Suprapubic skin (tissue), 4 donors: ENCODE results near the gene CDH26. TPM values are rescaled to one million over a fixed set of nuclear protein-coding genes. Genes with fewer than 3 reads are reported as not detected.

ENCODE experiments used
- DNase-seq, 2 donors: peaks; one replicate each; pipeline ENCODE4 v3.0.0-alpha.2; 2019; ENCODE audit warnings: low spot score in 2 of 2
- H3K27ac ChIP-seq: fragments of 200-600 bp; sonication (generic); one replicate; pipeline ENCODE4 v1.5.1; 2019
- H3K27me3 ChIP-seq: fragments of 200-600 bp; sonication (generic); one replicate; pipeline ENCODE4 v1.5.1; 2019
- H3K36me3 ChIP-seq: fragments of 200-600 bp; sonication (generic); one replicate; pipeline ENCODE4 v1.5.1; 2019
- H3K4me1 ChIP-seq: fragments of 200-600 bp; sonication (generic); one replicate; pipeline ENCODE4 v1.5.1; 2019
- H3K4me3 ChIP-seq: fragments of 200-600 bp; sonication (generic); one replicate; pipeline ENCODE4 v1.5.1; 2019; ENCODE audit warnings: mild to moderate bottlenecking
- H3K9me3 ChIP-seq: fragments of 200-600 bp; sonication (generic); one replicate; pipeline ENCODE4 v1.5.1; 2019
- CTCF ChIP-seq, 2 donors: fragments of 200-600 bp in 1 of 2; fragments of 450-650 bp in 1 of 2; sonication (generic) in 1 of 2; IDR thresholded peaks; one replicate each; pipeline ENCODE4 v1.5.1; 2016 to 2019; ENCODE audit warnings: antibody characterized with exemption in 2 of 2, mild to moderate bottlenecking in 1 of 2, moderate library complexity in 1 of 2
- EP300 ChIP-seq: sonication (generic); formaldehyde crosslinking; IDR thresholded peaks from one replicate; pipeline ENCODE4 v1.6.1; 2017; ENCODE audit warnings: antibody characterized with exemption
- POLR2A ChIP-seq, 2 donors: fragments of 450-650 bp; IDR thresholded peaks; one replicate each; pipeline ENCODE4 v1.6.1; 2017; ENCODE audit warnings: antibody characterized with exemption in 2 of 2, mild to moderate bottlenecking in 2 of 2, moderate library complexity in 2 of 2
- POLR2AphosphoS5 ChIP-seq, 3 donors: sonication (generic); formaldehyde crosslinking; IDR thresholded peaks; one replicate each; pipeline ENCODE4 v1.6.1; 2017; ENCODE audit warnings: antibody characterized with exemption in 3 of 3
- WGBS: methylation state at CpG from one replicate; pipeline ENCODE4 v1.1.5; 2018; 5-methylcytosine and 5-hydroxymethylcytosine counted together
- total RNA-seq, 4 donors: library from RNA; depleted of rRNA; stranded (reverse); fragments of >200 nt; gene quantifications; one replicate each; pipeline ENCODE4 v1.1.0, GENCODE V29; 2016

The CDH26 gene
- total RNA-seq, 4 donors from 2014 or later, result 1.4 to 2.2 (median 2.0) TPM

DNA sequence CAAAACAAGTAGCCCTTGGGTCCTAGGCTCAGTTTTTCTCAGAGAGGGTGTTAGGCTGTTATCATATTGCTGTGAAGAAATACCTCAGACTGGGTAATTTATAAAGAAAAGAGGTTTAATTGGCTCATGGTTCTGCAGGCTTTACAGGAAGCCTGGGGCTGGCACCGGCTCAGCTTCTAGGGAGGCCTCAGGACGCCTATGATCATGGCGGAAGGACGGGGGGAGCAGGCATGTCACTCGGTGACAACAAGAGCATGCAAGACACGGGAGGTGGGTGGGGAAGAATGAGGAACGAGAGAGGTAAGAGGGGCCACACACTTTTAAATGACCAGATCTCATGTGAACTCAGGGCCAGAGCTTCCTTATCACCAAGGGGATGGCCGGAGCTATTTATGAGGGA lies 26.9 kb downstream of the CDH26 start:
- Histone ChIP-seq H3K27me3 (no peaks in the 10 kb centered on the region), H3K9me3 (no peaks in the 10 kb centered on the region), H3K4me1 (no peaks in the 10 kb centered on the region), H3K36me3 (no peaks in the 10 kb centered on the region), H3K27ac (no peak overlapping the region), H3K4me3 (no peak overlapping the region)
- TF ChIP-seq POLR2A (IDR thresholded peaks at IDR 0.05) (no peak), CTCF (IDR thresholded peaks at IDR 0.05) (no peak), POLR2AphosphoS5 (IDR thresholded peaks at IDR 0.05) (no peak), EP300 (no peak)
- DNase-seq, result no peak
- WGBS, result 90% methylated on average over 8 of the region's 8 CpGs

- Histone ChIP-seq H3K9me3 (no peaks in the 10 kb centered on the region), H3K4me1 (no peaks in the 10 kb centered on the region), H3K36me3 (no peaks in the 10 kb centered on the region), H3K4me3 (no peak overlapping the region), H3K27ac (no peak overlapping the region), H3K27me3 (no peaks in the 10 kb centered on the region)
- DNase-seq, result no peak
- TF ChIP-seq EP300, result no peak
- TF ChIP-seq POLR2A (IDR thresholded peaks at IDR 0.05), result no peak
- no peak for TF ChIP-seq POLR2AphosphoS5 (IDR thresholded peaks at IDR 0.05)
- no peak for TF ChIP-seq CTCF (IDR thresholded peaks at IDR 0.05)
- WGBS, result 95% methylated on average over 3 of the region's 3 CpGs
Measured at GRCh38 chr20:59985864-59986263, 27.6 kb downstream of the CDH26 start.

DNA sequence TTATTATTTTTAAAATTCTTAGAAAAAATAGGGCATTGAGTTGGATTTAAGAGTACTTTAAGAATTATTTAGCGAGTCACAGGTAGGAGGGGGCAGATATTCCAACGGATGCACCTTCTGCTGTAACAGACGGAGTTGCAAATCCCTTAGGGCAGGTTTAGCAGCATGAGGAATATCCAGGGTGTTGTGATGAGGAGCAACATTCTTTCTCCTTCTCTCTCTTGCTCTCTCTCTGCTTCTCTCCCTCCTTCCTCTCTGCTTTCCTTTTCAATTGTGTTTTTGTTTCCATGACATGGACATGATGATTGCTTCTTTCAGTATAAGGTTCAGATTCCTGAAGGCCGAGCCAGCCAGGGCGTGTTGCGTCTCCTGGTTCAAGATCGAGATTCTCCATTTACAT lies 28.9 kb downstream of the CDH26 start:
- Histone ChIP-seq H3K9me3 (no peaks in the 10 kb centered on the region), H3K27me3 (no peaks in the 10 kb centered on the region), H3K4me3 (no peak overlapping the region), H3K4me1 (no peaks in the 10 kb centered on the region), H3K36me3 (no peaks in the 10 kb centered on the region), H3K27ac (no peak overlapping the region)
- no peak for DNase-seq
- 84% methylated on average over 7 of the region's 7 CpGs for WGBS
- TF ChIP-seq POLR2AphosphoS5 (IDR thresholded peaks at IDR 0.05), result no peak
- no peak for TF ChIP-seq POLR2A (IDR thresholded peaks at IDR 0.05)
- TF ChIP-seq EP300, result no peak
- TF ChIP-seq CTCF (IDR thresholded peaks at IDR 0.05), result no peak

DNA sequence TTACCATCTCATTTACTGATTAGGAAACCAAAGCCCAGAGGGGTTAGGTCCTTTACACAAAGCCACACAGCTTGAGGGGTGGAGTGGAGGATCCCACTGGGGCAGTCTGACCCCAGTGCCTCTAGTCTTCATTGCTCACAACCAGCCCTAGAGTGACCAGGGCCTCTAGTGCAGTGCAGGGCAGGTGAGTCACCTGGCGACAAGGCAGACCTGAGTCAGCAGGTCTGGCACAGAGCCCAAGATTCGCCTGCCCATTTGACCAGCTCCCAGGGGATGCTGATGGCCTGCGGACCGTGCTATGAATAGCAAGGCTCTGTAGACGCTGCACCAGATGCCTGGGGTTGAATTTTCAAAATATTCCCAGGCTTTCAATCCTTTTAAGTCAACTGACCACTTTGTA lies 29.9 kb downstream of the CDH26 start:
- no peaks in the 10 kb centered on the region for H3K9me3 ChIP-seq
- no peak overlapping the region for H3K27ac ChIP-seq
- H3K36me3 ChIP-seq, result no peaks in the 10 kb centered on the region
- no peaks in the 10 kb centered on the region for H3K27me3 ChIP-seq
- 65% methylated on average over 5 of the region's 5 CpGs for WGBS
- H3K4me3 ChIP-seq, result no peak overlapping the region
- no peaks in the 10 kb centered on the region for H3K4me1 ChIP-seq
- DNase-seq, result no peak
- TF ChIP-seq EP300 (no peak), POLR2AphosphoS5 (IDR thresholded peaks at IDR 0.05) (no peak), POLR2A (IDR thresholded peaks at IDR 0.05) (no peak), CTCF (IDR thresholded peaks at IDR 0.05) (no peak)

DNA sequence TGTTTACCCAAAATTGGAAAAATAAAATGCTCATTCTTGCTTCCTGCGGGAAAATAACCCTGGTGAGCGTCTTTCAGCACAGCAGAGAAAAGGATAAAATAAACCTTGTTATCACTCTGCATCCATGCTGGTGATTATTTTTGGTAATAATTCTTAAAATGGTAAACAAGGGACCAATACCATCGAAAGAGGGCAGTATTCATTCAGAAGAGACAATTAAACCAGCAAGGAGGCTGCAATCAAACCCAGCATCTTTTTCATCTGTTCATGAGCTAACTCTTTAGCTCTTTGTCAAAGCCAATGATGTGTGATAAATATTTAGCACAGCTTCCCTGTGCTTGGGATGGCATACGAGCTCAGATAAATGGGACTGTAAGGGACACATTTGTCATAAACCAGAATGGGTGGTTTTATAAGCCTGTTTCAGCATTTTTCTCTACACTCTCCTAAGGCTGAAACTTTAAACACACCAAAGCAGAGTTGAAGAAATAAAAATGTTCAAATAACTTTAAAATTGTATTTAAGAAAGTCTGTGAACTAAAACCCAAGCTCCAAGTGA lies 34.4 kb downstream of the CDH26 start:
- 70% methylated on average over 4 of the region's 4 CpGs for WGBS
- H3K36me3 ChIP-seq, result no peaks in the 10 kb centered on the region
- H3K4me3 ChIP-seq, result no peak overlapping the region
- H3K27me3 ChIP-seq, result no peaks in the 10 kb centered on the region
- no peak for TF ChIP-seq POLR2AphosphoS5 (IDR thresholded peaks at IDR 0.05)
- TF ChIP-seq CTCF (IDR thresholded peaks at IDR 0.05), result no peak
- TF ChIP-seq EP300, result no peak
- no peak for TF ChIP-seq POLR2A (IDR thresholded peaks at IDR 0.05)
- H3K4me1 ChIP-seq, result peaks cover 17% of the 10 kb centered on the region
- DNase-seq, result no peak
- H3K9me3 ChIP-seq, result no peaks in the 10 kb centered on the region
- no peak overlapping the region for H3K27ac ChIP-seq
